Measurements from ENCODE around the gene CLEC18A.
"Not testable (repeated sequence)": the region's sequence is repeated elsewhere in the genome, so short reads cannot be mapped to it uniquely, and the experiment has no call there.

Gene CLEC18A

DNA sequence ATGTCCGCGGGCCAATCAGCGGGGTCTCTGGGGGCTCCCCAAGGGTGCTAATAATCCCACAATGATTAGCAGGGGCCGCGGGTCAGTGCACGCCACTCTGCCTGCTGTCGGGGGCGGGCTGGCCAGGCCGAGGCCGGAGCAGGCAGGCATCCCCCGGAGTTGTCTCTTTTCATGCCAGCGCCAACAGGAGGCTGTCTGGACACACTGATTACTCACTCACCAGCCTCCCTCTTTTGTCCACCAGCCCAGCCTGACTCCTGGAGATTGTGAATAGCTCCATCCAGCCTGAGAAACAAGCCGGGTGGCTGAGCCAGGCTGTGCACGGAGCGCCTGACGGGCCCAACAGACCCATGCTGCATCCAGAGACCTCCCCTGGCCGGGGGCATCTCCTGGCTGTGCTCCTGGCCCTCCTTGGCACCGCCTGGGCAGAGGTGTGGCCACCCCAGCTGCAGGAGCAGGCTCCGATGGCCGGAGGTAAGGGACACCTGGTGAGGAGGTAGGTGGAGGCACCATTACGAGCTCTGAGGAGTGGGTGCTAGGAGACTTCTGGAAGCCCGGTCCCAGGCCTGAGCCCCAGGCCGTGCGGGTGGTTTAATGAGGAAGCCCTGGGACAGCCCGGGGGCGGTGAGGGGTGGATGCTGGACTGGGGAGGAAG is at the start of gene CLEC18A:
CLEC18A (plus strand) TSS at position 318 of the 655 bp plus-strand sequence; CDS start at position 351, 33 bp downstream.
- DNase-seq, result not testable (repeated sequence)

DNA sequence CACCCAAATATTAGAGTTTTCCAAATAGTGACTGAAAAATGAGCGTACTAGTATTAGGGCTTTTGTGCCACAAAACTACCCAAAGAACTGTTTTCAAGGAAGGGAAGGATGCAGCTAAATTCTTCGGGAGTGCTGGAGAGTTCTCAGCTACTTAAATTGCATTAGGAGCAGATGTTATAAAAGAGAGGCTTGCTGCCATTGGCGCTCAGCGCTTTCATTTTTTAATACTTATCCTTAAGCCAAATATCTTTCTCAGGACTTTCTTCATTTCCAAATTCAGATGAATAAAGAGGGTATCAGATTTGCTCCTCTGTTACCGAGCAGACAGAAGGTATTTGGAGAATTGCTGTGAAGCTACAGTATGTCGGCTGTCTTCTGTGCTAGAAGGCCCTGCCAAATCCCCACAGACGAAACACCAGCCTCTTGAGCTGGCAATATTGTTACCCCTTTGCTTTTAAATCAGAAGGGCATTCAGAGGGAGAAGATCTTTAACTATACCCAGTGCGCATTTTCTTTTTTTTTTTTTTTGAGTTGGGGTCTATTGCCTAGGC is 47.2 kb upstream of the CLEC18A start:
- DNase-seq, result no peak

DNA sequence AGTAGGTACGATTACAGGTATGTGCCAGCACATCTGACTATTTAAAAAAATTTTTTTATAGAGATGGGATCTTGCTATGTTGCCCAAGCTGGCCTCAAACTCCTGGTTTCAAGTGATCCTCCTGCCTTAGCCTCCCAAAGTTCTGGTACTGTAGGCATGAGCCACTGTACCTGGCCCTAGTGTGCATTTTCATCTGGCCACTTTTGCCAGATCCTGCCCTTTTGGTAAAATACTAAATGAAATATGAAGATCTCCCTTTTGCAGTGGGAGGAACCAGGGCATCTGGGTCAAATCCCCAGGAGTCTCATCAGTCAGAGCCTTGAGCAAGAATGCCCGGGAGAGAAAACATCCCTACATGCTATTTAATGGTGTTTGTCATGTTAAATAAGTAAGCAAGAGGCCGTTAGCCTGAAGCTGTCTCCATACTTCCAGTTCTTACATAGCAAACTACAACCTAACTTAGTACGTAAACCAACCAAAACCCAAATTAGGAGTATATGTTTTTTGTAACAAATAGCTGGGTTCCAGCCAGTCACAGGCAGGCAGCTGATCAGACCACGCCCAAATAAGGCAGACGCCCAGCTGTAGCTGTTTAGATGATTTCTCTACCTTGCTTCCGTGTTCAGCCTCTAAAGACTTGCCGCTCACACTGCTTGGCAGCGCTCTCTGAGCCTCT is 46.5 kb upstream of the CLEC18A start:
- DNase-seq, result no peak

- no peak for DNase-seq
These were observed 46.0 kb upstream of the CLEC18A start for GRCh38 chr16:69905171-69905555.

- DNase-seq, result no peak
These were observed 44.2 kb upstream of the CLEC18A start for GRCh38 chr16:69906838-69907401.

DNA sequence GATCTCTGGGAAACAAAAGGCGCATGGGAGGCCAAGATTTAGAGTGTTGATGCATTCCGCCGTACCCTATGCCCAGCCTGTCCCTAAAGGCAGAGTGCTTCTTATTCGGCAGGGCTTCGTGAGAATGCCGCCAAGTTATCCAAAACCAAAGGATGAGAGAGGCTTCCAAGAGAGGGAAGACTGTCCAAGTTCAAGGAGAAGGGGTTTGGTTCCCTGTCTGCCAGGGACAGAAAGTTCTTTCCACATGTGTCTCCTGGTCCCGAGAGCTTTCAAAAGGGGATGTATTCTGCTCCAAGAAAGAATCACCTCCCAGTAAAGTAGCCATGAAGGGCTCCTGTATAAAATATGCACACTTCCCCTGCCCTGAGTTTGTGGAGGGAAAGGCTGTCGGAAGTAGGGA is 42.1 kb upstream of the CLEC18A start:
- DNase-seq, result no peak

DNA sequence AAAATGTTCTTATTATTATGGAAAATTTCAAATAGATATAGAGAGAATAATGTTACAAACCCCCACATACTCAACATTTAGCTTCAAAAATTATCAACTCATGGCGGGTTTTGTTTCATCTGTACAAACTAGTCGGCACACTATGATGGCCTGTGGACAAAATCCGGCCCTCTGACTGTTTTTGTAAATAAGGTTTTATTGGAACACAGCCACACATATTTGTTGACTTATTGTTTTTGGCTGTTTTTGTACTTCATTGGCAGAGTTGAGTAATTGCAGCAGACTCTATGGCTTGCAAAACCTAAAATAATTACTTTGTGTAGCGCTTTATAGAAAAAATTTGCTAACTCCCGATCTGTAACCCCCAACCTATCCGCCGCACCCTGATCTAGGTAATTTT is 41.4 kb upstream of the CLEC18A start:
- peak; percentile 1 for DNase-seq

GRCh38 chr16:69910964-69911363 is 40.2 kb upstream of the CLEC18A start:
- no peak for DNase-seq

- no peak for DNase-seq
These were observed 34.7 kb upstream of the CLEC18A start for GRCh38 chr16:69916462-69916861.

- DNase-seq, result no peak
These were observed 33.8 kb upstream of the CLEC18A start for GRCh38 chr16:69917311-69917710.

GRCh38 chr16:69917739-69918138 is 33.4 kb upstream of the CLEC18A start:
- no peak for DNase-seq

DNA sequence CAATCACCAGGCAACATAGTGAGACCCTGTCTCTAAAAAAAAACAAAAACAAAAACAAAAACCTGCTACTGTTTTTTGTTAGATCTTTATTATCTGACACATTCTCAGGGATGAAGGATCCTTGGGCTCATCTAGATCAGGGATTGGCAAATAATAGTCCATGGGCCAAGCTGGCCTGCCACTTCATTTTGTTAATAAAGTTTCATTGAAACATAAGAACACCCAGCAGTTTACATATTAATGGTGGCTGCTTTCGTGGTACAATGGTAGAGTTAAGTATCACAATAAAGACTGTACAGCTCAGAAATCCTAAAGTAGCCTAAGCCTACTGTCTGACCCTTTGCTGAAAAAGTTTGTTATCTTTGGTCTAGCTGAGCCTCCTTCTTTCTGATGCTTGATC is 32.9 kb upstream of the CLEC18A start:
- DNase-seq, result no peak

DNA sequence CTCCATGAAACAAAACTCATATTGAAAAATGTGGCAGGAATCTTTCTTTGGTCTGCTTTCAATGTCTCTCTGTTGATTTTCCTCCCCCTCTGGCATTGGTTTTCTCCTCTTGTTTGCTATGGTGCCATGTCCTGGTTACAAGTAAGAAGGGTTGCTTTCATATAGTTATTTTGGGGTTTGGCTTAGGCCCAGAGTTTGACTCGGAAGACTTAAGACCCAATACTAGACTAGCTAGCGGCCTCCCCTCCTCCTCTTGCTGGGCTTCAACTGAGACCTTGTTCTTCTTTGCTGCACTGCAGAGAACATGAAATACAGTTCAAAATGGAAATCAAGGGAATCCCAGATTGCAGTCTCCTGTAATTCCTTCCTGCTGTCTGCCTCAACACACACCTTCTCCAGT is 30.0 kb upstream of the CLEC18A start:
- DNase-seq, result no peak

- DNase-seq, result no peak
These were observed 28.9 kb upstream of the CLEC18A start for GRCh38 chr16:69922200-69922599.

GRCh38 chr16:69924041-69924775 is 26.9 kb upstream of the CLEC18A start:
- DNase-seq, result no peak

GRCh38 chr16:69924777-69925191 is 26.4 kb upstream of the CLEC18A start:
- no peak for DNase-seq

GRCh38 chr16:69925311-69925710 is 25.8 kb upstream of the CLEC18A start:
- DNase-seq, result no peak

GRCh38 chr16:69926241-69926640 is 24.9 kb upstream of the CLEC18A start:
- no peak for DNase-seq

DNA sequence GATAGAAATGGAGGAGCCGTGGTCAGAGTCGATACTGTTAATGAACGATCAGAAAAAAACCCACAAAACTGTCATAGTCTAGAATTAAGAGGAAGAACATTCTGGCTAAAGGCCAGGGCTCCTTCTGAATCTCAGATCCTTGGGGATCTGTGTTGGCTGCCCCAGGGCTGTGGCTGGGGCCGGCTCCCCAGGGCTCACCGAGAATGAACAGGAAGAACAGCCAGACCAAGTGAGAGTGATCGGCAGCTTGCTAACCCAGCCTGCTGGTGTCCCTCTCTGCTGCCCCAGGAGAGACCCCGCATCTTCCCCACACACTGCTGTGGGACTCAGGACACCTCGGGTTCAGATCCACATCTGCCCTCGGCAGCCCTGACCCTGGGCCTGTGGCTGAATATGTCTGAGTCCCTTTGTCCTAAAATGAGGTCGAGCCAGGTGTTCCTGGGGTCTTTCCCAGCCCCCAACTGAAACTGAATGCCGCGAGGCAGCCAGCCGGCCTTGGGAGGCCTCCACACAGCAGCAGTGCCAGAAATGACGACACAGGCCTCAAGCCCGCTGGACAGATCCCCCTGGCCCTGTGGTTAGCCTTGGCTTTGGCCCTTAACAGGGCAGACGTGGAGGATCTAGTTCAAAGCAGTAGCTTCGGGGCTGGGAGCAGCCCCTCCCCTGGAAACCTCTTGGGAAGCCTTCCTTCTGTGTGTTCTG is 23.9 kb upstream of the CLEC18A start:
- no peak for DNase-seq

- no peak for DNase-seq
These were observed 22.2 kb upstream of the CLEC18A start for GRCh38 chr16:69928856-69929400.

- no peak for DNase-seq
These were observed 21.7 kb upstream of the CLEC18A start for GRCh38 chr16:69929480-69929879.

GRCh38 chr16:69930117-69930776 is 20.9 kb upstream of the CLEC18A start:
- DNase-seq, result no peak
